ENCODE measurements around the gene CPNE6.

DNA sequence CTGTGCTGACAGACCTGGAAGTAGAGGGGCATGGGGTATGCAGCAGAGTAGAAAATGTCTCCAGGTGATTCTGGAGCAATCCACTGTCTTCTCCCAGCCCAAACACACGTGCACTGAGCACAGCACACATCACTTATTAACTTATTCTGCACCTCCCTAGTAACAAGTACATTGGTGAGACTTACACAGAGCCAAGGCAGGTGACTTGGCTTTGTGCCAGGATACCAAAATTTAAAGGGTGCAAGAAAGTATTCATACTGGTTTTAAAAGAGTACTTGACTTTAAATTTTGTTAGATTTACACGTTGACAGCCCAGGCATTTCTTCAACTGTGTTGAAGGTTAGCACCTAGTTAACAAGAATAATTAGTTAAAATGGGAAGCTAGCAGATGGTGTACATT lies 30.7 kb upstream of the CPNE6 start:
- TF ChIP-seq, protein P1, sequence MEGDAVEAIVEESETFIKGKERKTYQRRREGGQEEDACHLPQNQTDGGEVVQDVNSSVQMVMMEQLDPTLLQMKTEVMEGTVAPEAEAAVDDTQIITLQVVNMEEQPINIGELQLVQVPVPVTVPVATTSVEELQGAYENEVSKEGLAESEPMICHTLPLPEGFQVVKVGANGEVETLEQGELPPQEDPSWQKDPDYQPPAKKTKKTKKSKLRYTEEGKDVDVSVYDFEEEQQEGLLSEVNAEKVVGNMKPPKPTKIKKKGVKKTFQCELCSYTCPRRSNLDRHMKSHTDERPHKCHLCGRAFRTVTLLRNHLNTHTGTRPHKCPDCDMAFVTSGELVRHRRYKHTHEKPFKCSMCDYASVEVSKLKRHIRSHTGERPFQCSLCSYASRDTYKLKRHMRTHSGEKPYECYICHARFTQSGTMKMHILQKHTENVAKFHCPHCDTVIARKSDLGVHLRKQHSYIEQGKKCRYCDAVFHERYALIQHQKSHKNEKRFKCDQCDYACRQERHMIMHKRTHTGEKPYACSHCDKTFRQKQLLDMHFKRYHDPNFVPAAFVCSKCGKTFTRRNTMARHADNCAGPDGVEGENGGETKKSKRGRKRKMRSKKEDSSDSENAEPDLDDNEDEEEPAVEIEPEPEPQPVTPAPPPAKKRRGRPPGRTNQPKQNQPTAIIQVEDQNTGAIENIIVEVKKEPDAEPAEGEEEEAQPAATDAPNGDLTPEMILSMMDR (IDR thresholded peaks at IDR 0.05), result no peak
- TF ChIP-seq POLR2A (IDR thresholded peaks at IDR 0.05), result no peak
